Measurements from ENCODE around the gene ADGRD1. TPM values are rescaled to one million over a fixed set of nuclear protein-coding genes. Genes with fewer than 3 reads are reported as not detected.

ADGRD1 gene
- total RNA-seq, 4 donors from 2014 or later: 28.2 to 52.4 (median 41.8) TPM

GRCh38 chr12:131075194-131075593, 121.5 kb downstream of the ADGRD1 start:
- no peaks in the 10 kb centered on the region for H3K27me3 ChIP-seq
- peaks cover 5 to 15% (median 8%) of the 10 kb centered on the region in 4 donors for H3K4me1 ChIP-seq
- no peak for DNase-seq (ENCODE audit: extremely low spot score)
- peaks cover 0 to 19% (median 14%) of the 10 kb centered on the region in 4 donors for H3K36me3 ChIP-seq
- intact Hi-C loops (cut with DNase I): no loop called here
- WGBS: 91% methylated on average over 6 of the region's 6 CpGs
- H3K4me3 ChIP-seq: no peak overlapping the region
- H3K27ac ChIP-seq (replicated peaks in 1 of 4): no peak overlapping the region
- no peaks in the 10 kb centered on the region for H3K9me3 ChIP-seq
- TF ChIP-seq EP300 (IDR thresholded peaks at IDR 0.05) (no peak), POLR2A (IDR thresholded peaks at IDR 0.05; ENCODE audit: low read depth) (no peak), CTCF (IDR thresholded peaks at IDR 0.05) (no peak), POLR2AphosphoS5 (IDR thresholded peaks at IDR 0.05) (no peak)

- DNase-seq (ENCODE audit: extremely low spot score): no peak
- Histone ChIP-seq H3K27me3 (no peaks in the 10 kb centered on the region), H3K4me3 (no peak overlapping the region), H3K36me3 (peaks cover 0 to 19% (median 14%) of the 10 kb centered on the region in 4 donors), H3K9me3 (no peaks in the 10 kb centered on the region), H3K27ac (replicated peaks in 1 of 4) (no peak overlapping the region), H3K4me1 (peaks cover 5 to 15% (median 8%) of the 10 kb centered on the region in 4 donors)
- intact Hi-C loops (cut with DNase I): no loop called here
- no peak for TF ChIP-seq POLR2A (IDR thresholded peaks at IDR 0.05; ENCODE audit: low read depth)
- TF ChIP-seq POLR2AphosphoS5 (IDR thresholded peaks at IDR 0.05): no peak
- TF ChIP-seq EP300 (IDR thresholded peaks at IDR 0.05): no peak
- no peak for TF ChIP-seq CTCF (IDR thresholded peaks at IDR 0.05)
- WGBS: 75% methylated on average over 8 of the region's 8 CpGs
Observed at GRCh38 chr12:131075611-131076010, 121.9 kb downstream of the ADGRD1 start.

GRCh38 chr12:131076296-131076695, 122.6 kb downstream of the ADGRD1 start:
- intact Hi-C loops (cut with DNase I): no loop called here
- H3K9me3 ChIP-seq: no peaks in the 10 kb centered on the region
- H3K4me1 ChIP-seq: peaks cover 5 to 15% (median 8%) of the 10 kb centered on the region in 4 donors
- WGBS: 97% methylated on average over 2 of the region's 3 CpGs
- no peaks in the 10 kb centered on the region for H3K27me3 ChIP-seq
- H3K36me3 ChIP-seq: peaks cover 0 to 19% (median 14%) of the 10 kb centered on the region in 4 donors
- H3K27ac ChIP-seq (replicated peaks in 1 of 4): no peak overlapping the region
- TF ChIP-seq POLR2A (IDR thresholded peaks at IDR 0.05; ENCODE audit: low read depth): no peak
- TF ChIP-seq EP300 (IDR thresholded peaks at IDR 0.05): no peak
- no peak for TF ChIP-seq CTCF (IDR thresholded peaks at IDR 0.05)
- TF ChIP-seq POLR2AphosphoS5 (IDR thresholded peaks at IDR 0.05): no peak
- H3K4me3 ChIP-seq: no peak overlapping the region
- DNase-seq (ENCODE audit: extremely low spot score): no peak

GRCh38 chr12:131076791-131077747, 123.4 kb downstream of the ADGRD1 start:
- TF ChIP-seq POLR2A (IDR thresholded peaks at IDR 0.05; ENCODE audit: low read depth) (no peak), EP300 (IDR thresholded peaks at IDR 0.05) (no peak), CTCF (IDR thresholded peaks at IDR 0.05) (no peak), POLR2AphosphoS5 (IDR thresholded peaks at IDR 0.05) (no peak)
- Histone ChIP-seq H3K27me3 (no peaks in the 10 kb centered on the region), H3K27ac (replicated peaks in 1 of 4) (no peak overlapping the region), H3K4me1 (peaks cover 5 to 15% (median 8%) of the 10 kb centered on the region in 4 donors), H3K4me3 (no peak overlapping the region), H3K9me3 (no peaks in the 10 kb centered on the region), H3K36me3 (peaks cover 0 to 19% (median 14%) of the 10 kb centered on the region in 4 donors)
- intact Hi-C loops (cut with DNase I): no loop called here
- WGBS: 80% methylated on average over 21 of the region's 25 CpGs
- DNase-seq (ENCODE audit: extremely low spot score): no peak

All from esophagus muscularis mucosa (tissue), 4 donors.